GM12878 (cell line): Measurements from ENCODE around the gene STXBP5.

Experiments used
- ATF7 ChIP-seq: fragments of 450-650 bp; IDR thresholded peaks from 2 replicates; pipeline ENCODE4 v1.6.1; 2016; ENCODE audit warnings: low read depth, mild to moderate bottlenecking
- BHLHE40 ChIP-seq, 2 experiments: fragments of 450-650 bp in 1 of 2; IDR thresholded peaks; 2 replicates each; pipeline ENCODE4 v1.6.1; 2011 to 2017; ENCODE audit warnings: low read depth in 2 of 2, borderline replicate concordance in 1 of 2, improper control_type of control experiment in 1 of 2, low read length in 1 of 2, mild to moderate bottlenecking in 1 of 2
- CTCF ChIP-seq, 3 experiments: IDR thresholded peaks in 2 of 3; conservative IDR thresholded peaks in 1 of 3; 2 replicates each; pipeline ENCODE4 v1.5.1; 2011; ENCODE audit warnings: low read depth in 3 of 3, low read length in 3 of 3, mild to moderate bottlenecking in 3 of 3, control low read depth in 2 of 3, moderate library complexity in 2 of 3, inconsistent platforms in 1 of 3, mixed read lengths in 1 of 3; ENCODE audit not compliant: control insufficient read depth in 2 of 3, insufficient read depth in 1 of 3; ENCODE audit errors: extremely low read depth in 1 of 3
- ELK1 ChIP-seq: IDR thresholded peaks from 2 replicates; pipeline ENCODE4 v1.6.1; 2012; ENCODE audit warnings: low read depth, low read length, improper control_type of control experiment
- EZH2 ChIP-seq: IDR thresholded peaks from 2 replicates; pipeline ENCODE4 v1.6.1; 2012; ENCODE audit warnings: low read depth, mild to moderate bottlenecking, control low read depth, inconsistent platforms, low read length, borderline replicate concordance; ENCODE audit not compliant: control insufficient read depth
- POLR2AphosphoS5 ChIP-seq: IDR thresholded peaks from 2 replicates; pipeline ENCODE4 v1.6.1; 2011; ENCODE audit warnings: mild to moderate bottlenecking, low read length, inconsistent platforms
- RCOR1 ChIP-seq: conservative IDR thresholded peaks from 2 replicates; pipeline ENCODE4 v1.6.1; 2012; ENCODE audit warnings: low read depth, low read length, improper control_type of control experiment
- SIN3A ChIP-seq: IDR thresholded peaks from 2 replicates; pipeline ENCODE4 v1.6.1; 2012; ENCODE audit warnings: low read depth, low read length, improper control_type of control experiment
- TAF1 ChIP-seq: IDR thresholded peaks from 2 replicates; pipeline ENCODE4 v1.6.1; 2011; ENCODE audit warnings: mild to moderate bottlenecking, low read depth, low read length, borderline replicate concordance
- TCF12 ChIP-seq: IDR thresholded peaks from 2 replicates; pipeline ENCODE4 v1.6.1; 2011; ENCODE audit warnings: low read depth, mild to moderate bottlenecking, low read length
- YY1 ChIP-seq: IDR thresholded peaks from 2 replicates; pipeline ENCODE4 v1.6.1; 2011; ENCODE audit warnings: low read depth, mild to moderate bottlenecking, low read length
- ZBTB40 ChIP-seq: fragments of 450-650 bp; IDR thresholded peaks from 2 replicates; pipeline ENCODE4 v1.6.1; 2016; ENCODE audit warnings: mild to moderate bottlenecking, moderate library complexity, borderline replicate concordance
- ZNF207 ChIP-seq: fragments of 450-650 bp; IDR thresholded peaks from 2 replicates; pipeline ENCODE4 v1.6.1; 2014; ENCODE audit warnings: antibody characterized with exemption, mild to moderate bottlenecking, borderline replicate concordance
- TF ChIP-seq, protein P1 (sequence below): IDR thresholded peaks from 2 replicates; pipeline ENCODE4 v1.6.1; 2012; ENCODE audit warnings: mild to moderate bottlenecking, low read depth, low read length

- TF ChIP-seq YY1 (no peak), ZBTB40 (no peak), TCF12 (no peak), EZH2 (no peak), ELK1 (no peak), BHLHE40 (IDR thresholded peaks at IDR 0.05; ENCODE audit: borderline replicate concordance in 1 of 2, low read depth in 2 of 2, low read length in 1 of 2) (no peak), SIN3A (no peak), POLR2AphosphoS5 (no peak), TAF1 (no peak), RCOR1 (no peak), CTCF (IDR thresholded peaks at IDR 0.05 in 2 of 3, conservative IDR thresholded peaks at IDR 0.05 in 1 of 3; ENCODE audit: control insufficient read depth in 2 of 3, extremely low read depth in 1 of 3, insufficient read depth in 1 of 3, low read depth in 3 of 3, low read length in 3 of 3) (no peak), ZNF207 (no peak), ATF7 (no peak)
- TF ChIP-seq, protein P1, sequence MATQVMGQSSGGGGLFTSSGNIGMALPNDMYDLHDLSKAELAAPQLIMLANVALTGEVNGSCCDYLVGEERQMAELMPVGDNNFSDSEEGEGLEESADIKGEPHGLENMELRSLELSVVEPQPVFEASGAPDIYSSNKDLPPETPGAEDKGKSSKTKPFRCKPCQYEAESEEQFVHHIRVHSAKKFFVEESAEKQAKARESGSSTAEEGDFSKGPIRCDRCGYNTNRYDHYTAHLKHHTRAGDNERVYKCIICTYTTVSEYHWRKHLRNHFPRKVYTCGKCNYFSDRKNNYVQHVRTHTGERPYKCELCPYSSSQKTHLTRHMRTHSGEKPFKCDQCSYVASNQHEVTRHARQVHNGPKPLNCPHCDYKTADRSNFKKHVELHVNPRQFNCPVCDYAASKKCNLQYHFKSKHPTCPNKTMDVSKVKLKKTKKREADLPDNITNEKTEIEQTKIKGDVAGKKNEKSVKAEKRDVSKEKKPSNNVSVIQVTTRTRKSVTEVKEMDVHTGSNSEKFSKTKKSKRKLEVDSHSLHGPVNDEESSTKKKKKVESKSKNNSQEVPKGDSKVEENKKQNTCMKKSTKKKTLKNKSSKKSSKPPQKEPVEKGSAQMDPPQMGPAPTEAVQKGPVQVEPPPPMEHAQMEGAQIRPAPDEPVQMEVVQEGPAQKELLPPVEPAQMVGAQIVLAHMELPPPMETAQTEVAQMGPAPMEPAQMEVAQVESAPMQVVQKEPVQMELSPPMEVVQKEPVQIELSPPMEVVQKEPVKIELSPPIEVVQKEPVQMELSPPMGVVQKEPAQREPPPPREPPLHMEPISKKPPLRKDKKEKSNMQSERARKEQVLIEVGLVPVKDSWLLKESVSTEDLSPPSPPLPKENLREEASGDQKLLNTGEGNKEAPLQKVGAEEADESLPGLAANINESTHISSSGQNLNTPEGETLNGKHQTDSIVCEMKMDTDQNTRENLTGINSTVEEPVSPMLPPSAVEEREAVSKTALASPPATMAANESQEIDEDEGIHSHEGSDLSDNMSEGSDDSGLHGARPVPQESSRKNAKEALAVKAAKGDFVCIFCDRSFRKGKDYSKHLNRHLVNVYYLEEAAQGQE = no peak
These were observed 167.1 kb downstream of the STXBP5 start for GRCh38 chr6:147371325-147371724.
